ENCODE data around the gene RHOC.

RHOC gene

DNA sequence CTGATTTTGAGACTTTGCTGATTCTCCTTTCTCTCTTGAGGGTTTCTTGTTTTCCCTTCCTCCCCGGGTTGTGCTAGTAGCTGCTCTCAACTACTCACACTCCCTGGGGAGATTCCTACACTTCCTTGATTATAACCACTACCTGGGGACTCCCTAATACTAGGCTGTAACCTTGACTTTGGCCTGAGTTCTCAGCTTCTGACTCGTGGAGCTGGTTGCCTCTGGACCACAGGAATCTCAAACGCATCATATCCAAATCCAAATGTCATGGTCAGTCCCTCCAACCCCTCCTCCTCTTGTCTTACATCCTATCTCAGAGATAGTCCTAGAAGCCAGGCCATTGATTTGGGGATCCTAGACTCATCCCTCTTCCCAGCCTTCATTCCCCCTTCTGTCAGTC, 20.5 kb downstream of the RHOC start:
- TF ChIP-seq, protein P1, sequence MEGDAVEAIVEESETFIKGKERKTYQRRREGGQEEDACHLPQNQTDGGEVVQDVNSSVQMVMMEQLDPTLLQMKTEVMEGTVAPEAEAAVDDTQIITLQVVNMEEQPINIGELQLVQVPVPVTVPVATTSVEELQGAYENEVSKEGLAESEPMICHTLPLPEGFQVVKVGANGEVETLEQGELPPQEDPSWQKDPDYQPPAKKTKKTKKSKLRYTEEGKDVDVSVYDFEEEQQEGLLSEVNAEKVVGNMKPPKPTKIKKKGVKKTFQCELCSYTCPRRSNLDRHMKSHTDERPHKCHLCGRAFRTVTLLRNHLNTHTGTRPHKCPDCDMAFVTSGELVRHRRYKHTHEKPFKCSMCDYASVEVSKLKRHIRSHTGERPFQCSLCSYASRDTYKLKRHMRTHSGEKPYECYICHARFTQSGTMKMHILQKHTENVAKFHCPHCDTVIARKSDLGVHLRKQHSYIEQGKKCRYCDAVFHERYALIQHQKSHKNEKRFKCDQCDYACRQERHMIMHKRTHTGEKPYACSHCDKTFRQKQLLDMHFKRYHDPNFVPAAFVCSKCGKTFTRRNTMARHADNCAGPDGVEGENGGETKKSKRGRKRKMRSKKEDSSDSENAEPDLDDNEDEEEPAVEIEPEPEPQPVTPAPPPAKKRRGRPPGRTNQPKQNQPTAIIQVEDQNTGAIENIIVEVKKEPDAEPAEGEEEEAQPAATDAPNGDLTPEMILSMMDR (IDR thresholded peaks at IDR 0.05; ENCODE audit: low read length): no peak
- no peak for TF ChIP-seq EZH2 (IDR thresholded peaks at IDR 0.05; ENCODE audit: borderline replicate concordance, low read length)
- Histone ChIP-seq H4K20me1 (ENCODE audit: insufficient read depth, low read length) (no peaks in the 10 kb centered on the region), H2AFZ (ENCODE audit: low read length) (no peak overlapping the region), H3K27me3 (ENCODE audit: insufficient read depth, low read length) (no peaks in the 10 kb centered on the region), H3K4me3 (ENCODE audit: low read depth, low read length, poor library complexity, severe bottlenecking) (no peak overlapping the region), H3K9me3 (ENCODE audit: low read length) (no peaks in the 10 kb centered on the region), H3K79me2 (ENCODE audit: insufficient read depth, low read length) (no peaks in the 10 kb centered on the region), H3K9me2 (ENCODE audit: low read depth, low read length) (no peaks in the 10 kb centered on the region), H3K27ac (ENCODE audit: low read depth, low read length, poor library complexity, severe bottlenecking) (no peak overlapping the region), H3K4me2 (ENCODE audit: low read length) (no peak overlapping the region), H3K4me1 (ENCODE audit: insufficient read depth, low read length, severe bottlenecking) (no peaks in the 10 kb centered on the region), H3K36me3 (ENCODE audit: insufficient read depth, low read length) (peaks cover under 1% of the 10 kb centered on the region; the same call in 1 of the 2 replicates), H3K9ac (ENCODE audit: low read length) (no peak overlapping the region), H3F3A (ENCODE audit: insufficient read depth, low read length) (no peaks in the 10 kb centered on the region)

DNA sequence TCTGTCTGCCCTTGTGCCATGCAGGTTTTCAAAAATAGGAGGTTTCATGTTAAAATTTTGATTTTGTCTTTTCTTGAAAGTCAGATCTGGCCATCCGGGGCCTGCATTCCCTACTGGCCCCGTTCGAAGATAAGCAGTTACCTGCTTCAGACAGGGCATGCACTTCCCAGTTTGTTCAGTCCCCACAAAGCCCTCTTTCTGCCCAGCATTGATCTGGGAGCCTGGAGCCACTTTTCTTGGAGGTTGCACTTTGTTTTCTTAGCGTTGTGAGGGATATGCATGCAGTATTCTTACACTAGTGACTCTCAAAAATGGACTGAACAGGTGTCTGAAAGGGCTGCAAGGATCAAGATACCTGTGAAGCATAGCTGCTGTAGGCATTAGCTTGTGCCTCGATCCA, 21.0 kb downstream of the RHOC start:
- Histone ChIP-seq H3K27me3 (ENCODE audit: insufficient read depth, low read length) (no peaks in the 10 kb centered on the region), H3K9ac (ENCODE audit: low read length) (no peak overlapping the region), H3K4me3 (ENCODE audit: low read depth, low read length, poor library complexity, severe bottlenecking) (no peak overlapping the region), H3K79me2 (ENCODE audit: insufficient read depth, low read length) (no peaks in the 10 kb centered on the region), H3K27ac (ENCODE audit: low read depth, low read length, poor library complexity, severe bottlenecking) (no peak overlapping the region), H3K4me1 (ENCODE audit: insufficient read depth, low read length, severe bottlenecking) (no peaks in the 10 kb centered on the region), H3F3A (ENCODE audit: insufficient read depth, low read length) (no peaks in the 10 kb centered on the region), H3K9me2 (ENCODE audit: low read depth, low read length) (no peaks in the 10 kb centered on the region), H4K20me1 (ENCODE audit: insufficient read depth, low read length) (no peaks in the 10 kb centered on the region), H3K4me2 (ENCODE audit: low read length) (no peak overlapping the region), H2AFZ (ENCODE audit: low read length) (no peak overlapping the region), H3K9me3 (ENCODE audit: low read length) (no peaks in the 10 kb centered on the region), H3K36me3 (ENCODE audit: insufficient read depth, low read length) (no peaks in the 10 kb centered on the region)
- TF ChIP-seq, protein P1 (IDR thresholded peaks at IDR 0.05; ENCODE audit: low read length): no peak
- TF ChIP-seq EZH2 (IDR thresholded peaks at IDR 0.05; ENCODE audit: borderline replicate concordance, low read length): no peak

DNA sequence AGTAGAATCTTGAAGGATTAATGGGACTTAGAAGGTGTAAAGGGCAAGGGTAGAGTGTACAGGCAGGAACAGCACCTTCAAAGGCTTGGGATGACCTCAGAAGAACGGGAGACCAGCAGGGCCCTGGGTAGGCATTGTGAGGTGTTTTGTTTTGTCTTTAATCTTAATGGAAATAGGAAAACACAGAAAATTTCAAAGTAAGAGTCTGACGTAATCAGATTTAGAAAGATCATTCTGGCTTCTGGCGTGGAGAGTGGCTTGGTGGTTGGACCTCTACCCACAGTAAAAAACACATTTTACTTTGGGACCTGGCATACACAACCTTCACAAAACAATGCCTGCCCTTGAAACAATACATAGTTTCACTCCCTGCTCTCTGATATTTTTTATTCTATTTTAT, 28.3 kb downstream of the RHOC start:
- no peaks in the 10 kb centered on the region for H3F3A ChIP-seq (ENCODE audit: insufficient read depth, low read length)
- H3K79me2 ChIP-seq (ENCODE audit: insufficient read depth, low read length): no peaks in the 10 kb centered on the region
- no peaks in the 10 kb centered on the region for H3K27me3 ChIP-seq (ENCODE audit: insufficient read depth, low read length)
- H4K20me1 ChIP-seq (ENCODE audit: insufficient read depth, low read length): no peaks in the 10 kb centered on the region
- peak overlapping the region; percentile 32 for H3K27ac ChIP-seq (ENCODE audit: low read depth, low read length, poor library complexity, severe bottlenecking)
- H3K9me2 ChIP-seq (ENCODE audit: low read depth, low read length): no peaks in the 10 kb centered on the region
- H3K9me3 ChIP-seq (ENCODE audit: low read length): no peaks in the 10 kb centered on the region
- TF ChIP-seq, protein P1 (IDR thresholded peaks at IDR 0.05; ENCODE audit: low read length): no peak
- no peak for TF ChIP-seq EZH2 (IDR thresholded peaks at IDR 0.05; ENCODE audit: borderline replicate concordance, low read length)
- H3K4me2 ChIP-seq (ENCODE audit: low read length): no peak overlapping the region
- H3K4me1 ChIP-seq (ENCODE audit: insufficient read depth, low read length, severe bottlenecking): peaks cover 41% of the 10 kb centered on the region
- no peak overlapping the region for H3K9ac ChIP-seq (ENCODE audit: low read length)
- H2AFZ ChIP-seq (ENCODE audit: low read length): no peak overlapping the region
- H3K36me3 ChIP-seq (ENCODE audit: insufficient read depth, low read length): no peaks in the 10 kb centered on the region
- H3K4me3 ChIP-seq (ENCODE audit: low read depth, low read length, poor library complexity, severe bottlenecking): no peak overlapping the region
